GM19468 (cell line): ENCODE results near the gene SNAP47.

Experiments
- ATAC-seq: cut with Tn5 transposase; IDR thresholded peaks from one replicate; pipeline ENCODE4 v1.9.1; 2021; ENCODE audit warnings: mild to moderate bottlenecking, moderate library complexity, moderate number of reproducible peaks; ENCODE audit not compliant: unreplicated experiment; ENCODE audit errors: extremely low read depth

SNAP47 gene

DNA sequence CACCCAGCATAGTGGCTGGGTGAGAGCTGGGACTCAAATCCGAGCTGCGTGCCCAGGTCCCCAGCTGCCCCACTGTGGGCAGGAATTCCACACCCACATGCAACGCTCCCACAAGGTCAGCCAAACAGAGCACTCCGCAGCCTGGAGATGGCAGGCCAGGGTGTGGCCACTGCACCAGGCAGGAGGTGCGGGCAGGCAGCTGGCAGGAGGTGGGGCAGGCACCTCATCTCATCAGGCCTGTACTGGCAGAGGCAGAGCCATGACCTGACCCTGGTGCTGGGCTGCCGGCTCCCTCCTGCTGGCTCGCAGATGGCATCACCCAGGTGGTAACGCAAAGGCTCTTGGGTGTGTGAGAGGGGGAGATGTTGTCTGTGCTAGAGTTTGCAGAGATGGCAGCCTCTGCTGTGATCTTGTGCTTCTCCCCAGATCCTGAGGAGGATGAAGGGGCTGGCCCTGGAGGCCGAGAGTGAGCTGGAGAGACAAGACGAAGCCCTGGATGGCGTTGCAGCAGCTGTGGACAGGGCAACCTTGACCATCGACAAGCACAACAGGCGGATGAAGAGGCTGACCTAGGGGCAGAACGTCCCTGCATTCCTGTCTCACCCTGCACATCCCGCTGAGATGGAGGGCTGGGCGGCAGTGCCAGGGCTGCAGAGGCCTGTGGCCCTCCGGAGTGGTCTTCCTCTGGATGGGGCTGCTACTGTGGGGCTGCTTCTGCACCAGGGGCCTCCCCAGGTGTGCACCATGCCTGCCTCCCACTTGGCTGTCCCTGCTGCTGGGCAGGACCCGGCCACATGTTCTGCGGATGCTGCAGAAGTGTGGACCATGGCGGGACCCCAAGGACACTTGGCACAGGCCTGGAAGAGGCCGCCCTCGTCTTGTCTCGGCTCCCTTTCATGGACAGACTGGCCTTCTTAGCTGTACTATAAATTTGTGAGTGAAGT, 45.1 kb downstream of the SNAP47 start:
- no peak for ATAC-seq

DNA sequence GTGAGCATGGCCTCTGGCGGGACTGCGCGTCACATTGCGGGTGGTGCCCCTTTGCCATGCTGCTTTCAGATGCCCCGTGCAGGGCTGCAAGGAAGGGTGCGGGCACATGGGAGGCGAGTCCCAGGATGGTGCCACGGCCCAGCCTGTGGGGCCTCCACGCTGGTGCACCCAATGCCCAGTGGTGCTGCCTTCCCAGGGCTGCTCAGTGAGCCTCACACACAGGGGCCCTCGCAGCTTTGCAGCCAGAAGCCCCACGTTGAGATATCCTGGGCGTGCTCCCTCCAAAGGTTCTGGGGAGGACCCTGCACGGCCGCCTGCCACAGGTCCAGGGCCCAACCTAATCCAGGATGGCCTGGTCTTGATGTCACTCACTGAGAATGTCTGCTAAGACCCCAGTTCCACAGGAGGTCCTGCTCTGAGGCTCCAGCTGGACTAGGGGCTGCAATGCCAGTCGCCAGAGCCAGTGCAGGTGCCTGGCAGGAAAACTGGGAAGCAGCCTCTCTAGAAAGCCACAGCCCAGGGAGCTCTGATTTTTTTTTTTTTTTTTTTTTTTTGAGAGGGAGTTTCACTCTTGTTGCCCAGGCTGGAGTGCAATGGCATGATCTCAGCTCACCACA, 46.2 kb downstream of the SNAP47 start:
- no peak for ATAC-seq

DNA sequence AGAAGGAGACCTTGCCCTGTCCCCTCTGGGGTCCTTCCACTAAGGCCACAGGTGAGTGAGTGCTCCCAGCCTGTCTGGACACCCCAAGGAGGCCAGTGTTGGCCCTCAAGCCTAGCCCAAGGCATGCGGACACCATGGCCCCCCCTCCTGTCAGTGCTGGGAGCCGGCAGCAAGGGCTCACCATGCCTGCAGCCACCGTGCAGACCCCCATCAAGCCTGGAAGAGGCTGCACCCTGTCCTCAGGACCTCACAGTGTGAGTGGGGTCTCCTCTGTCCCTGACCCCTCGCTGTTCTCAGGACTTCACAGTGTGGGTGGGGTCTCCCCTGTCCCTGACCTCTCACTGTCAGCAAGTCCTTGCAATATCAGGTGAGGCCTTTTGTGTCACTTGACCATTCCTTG, 47.0 kb downstream of the SNAP47 start:
- ATAC-seq, result no peak

DNA sequence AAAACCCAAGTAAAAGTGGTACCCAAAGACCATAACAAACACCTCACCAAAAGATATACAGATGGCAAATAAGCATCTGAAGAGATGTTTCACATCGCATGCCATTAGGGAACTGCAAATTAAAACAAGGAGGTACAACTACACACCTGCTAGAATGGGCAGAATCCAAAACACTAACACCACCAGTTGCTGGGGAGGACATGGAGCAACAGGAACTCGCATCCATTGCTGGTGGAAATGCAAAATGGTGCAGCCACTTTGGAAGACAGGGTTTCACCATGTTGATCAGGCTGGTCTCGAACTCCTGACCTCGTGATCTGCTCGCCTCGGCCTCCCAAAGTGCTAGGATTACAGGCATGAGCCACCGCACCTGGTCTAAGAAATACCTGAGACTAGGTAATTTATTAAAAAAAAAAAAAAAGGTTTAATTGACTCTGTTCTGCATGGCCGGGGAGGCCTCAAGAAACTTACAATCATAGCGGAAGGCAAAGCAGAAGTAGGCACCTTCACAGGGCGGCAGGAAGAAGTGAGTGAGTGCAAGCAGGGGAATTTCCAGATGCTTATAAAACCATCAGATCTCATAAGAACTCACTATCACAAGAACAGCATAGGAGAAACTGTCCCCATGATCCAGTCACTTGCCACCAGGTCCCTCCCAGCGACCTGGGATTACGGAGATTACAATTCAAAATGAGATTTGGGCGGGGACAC, 50.0 kb downstream of the SNAP47 start:
- ATAC-seq, result no peak

DNA sequence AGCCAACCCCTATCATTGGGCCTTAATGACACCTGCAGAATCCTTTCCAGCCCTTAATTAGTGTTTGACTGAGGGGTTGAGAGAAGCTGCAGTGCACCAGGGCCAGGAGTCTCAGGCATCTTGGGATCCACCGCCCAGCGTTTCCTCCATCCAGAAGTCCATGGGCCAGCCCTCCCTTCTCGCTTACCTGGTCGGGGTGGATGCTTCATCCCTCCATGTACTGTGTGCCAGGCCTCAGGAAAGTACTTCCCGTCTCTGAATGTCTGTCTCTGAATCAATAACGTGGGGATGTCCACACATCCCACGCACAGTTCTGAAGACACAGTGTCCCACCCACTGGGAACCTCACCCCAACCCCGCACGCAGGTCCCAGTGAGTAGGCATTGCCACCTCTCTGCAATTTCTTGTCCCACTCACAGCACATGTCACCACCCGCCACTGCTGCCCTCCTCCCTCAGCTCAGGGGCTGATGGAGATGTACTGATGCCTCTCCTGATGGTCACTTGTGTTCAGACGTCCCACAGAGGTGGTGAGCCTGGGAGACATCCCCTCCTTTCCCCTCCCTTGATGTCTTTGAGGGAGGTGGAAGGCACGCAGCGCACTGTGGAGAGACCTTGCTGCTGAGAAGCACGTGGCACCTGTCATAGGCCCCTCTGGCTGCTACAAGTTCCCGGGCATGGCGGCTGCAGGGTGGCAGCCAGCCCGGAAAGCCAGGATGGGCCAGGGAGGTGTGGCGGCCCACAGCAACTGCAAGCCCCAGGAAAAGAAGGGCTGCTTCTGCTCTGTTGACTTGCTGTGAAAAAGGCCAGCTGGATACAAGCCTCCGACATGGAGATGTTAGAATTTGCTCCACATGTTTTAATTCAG, 50.8 kb downstream of the SNAP47 start:
- ATAC-seq, result no peak

DNA sequence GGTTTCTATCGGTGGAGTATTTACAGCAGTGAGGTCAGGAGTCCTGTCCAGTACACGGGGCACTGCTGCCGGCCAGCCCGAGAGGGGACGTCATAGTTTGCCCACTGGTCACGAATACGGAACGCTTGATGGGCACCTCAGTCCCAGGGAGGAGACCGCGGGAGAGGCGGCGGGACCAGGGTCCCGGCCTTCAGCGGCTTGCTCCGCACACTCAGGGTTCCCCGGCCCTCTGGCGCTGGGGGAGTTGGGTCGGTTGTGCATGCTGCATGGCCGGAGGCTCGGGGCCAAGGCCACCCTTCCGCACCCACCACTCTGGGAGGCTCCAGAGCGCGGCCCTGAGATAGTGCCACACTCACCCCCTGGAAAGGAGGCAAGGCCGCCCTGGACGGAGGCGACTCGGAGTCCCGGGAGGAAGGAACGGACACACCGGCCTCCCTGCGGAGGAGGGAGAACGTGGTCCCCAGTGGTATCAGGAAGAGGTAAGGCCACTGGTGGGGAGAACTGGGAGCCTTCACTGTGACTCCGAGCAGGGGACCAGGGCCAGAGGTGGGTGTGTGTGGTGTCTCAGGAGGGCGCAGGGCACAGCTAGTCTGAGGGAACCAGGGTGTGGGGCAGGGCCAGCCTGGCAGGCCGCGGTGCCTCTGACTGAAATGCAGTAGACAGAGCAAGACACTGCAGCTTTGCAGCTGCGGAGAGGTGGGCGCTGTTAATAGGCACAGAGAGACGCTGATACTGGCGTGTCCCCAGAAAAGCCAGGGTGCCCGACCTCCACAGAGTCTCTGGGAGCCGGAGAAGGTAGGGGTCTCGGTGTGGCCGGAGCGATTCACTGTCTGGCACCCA, 51.7 kb downstream of the SNAP47 start:
- no peak for ATAC-seq

DNA sequence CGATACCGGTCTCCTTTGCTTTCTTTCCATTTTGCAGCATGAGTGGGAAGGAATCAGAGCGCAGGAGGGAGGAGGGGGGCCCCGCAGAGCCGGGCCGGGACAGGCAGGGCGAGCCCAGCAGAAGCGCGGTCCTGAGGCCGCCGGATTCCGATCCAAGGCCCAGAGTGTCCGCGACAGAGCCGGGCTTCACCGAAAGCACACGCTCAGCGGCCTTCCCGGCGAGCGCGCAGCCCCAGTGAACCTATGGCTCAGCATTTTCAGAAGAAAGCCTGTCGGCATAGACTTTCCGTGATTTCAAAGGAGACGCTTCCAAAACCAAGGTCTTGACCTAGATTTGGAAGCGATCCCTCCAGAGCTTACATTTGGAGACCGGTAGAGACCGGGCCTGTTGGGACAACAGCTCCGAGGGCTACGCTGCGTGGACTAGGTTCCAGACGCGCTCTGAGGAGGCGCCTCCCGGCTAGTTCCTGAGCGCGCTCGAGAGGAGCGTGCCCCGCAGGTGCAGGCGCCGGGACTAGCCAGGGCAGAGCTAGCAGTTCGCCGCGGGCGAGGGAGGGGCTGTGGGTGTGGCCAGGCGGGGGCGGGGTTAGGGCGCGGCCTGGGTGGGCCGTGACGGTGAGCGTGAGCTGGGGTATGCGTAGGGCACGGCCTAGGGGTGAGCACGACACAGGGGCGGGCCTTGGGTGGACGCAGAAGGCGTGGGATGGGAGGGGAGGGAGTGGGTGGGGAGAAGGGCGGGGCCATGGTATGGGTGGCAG, 52.5 kb downstream of the SNAP47 start:
- ATAC-seq, result peak; percentile 96

DNA sequence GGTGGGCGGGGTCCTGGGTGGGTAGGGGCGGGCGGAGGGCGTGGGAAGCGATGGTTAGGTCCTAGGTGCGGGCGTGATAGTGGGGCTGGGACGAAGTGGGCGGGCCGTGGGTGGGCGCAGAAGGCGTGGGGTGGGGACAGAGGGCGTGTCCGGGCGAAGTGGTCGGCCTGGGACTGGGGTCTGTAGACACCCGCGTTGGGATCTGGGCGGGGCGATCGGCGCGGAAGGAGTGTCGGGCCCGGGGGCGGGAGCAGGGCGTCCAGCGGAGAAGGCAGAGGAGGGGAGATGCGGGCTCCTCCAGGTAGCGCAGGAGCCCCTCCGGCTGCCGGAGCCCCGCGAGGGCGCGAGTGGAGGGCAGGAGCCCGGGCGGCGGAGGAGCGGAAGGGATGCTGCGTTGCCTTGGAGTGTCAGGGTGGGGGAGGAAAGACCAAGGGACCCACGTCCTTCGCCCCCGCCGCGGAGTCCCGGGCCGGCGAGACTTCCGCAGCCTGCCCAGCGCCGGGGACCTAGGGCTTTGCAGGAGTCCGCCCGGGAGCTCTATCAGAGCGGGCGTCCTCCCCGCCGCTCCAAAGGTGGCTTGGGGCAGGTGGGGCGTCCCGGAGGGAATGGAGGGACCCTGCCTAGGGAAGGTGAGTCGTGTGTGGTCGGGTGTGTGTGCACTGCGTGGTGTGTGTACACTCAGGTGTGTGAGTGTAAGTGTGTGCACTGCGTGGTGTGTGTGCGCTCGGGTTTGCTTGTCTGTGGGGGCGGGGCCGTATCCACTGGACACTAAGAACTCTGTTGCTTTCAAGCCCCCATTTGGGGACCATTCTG, 53.2 kb downstream of the SNAP47 start:
- no peak for ATAC-seq

DNA sequence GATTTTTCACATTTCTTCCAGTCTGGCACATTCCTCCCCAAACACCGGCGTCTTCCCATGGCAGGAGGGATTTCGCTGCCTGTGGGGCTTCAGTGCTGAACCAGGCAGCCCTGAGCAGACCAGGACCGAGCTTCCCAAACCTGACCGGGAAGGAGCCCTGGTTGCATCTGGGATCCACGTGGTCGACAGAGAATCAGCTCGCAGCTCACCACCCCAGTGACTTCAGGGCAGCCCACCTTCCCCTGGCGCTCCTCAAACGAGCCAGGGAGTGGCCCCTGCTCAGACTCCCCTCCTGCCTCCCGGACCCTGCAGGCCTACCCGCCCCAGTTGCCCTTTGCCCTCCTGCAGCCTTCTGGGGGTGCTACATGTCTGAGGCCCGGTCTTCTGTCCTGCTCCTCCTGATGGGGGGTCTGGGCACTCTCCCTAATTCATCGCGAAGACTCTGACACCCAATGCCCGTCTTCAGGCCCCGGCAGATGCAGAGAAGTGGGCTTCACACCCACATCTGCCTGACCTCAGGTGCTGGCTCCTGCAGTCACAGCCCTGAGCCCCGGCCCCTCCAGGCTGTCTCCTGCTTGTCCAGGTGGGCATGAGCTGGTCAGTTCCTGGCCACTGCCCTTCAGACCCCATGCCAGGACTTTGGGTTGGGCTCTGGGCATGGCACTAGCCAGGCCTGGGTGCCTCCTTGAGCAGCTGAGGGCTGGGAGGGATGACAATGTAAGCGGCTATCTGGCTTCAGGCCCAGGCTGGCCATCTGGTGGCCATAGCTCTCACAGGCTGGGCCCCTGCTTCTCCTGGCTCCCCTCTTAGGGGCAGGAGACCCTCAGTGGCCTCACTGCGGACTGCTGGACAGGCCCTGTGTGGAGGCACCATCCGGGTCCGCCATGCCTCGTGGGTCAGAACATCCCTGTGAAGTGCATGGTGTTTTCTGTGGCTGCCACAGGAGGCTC, 54.1 kb downstream of the SNAP47 start:
- ATAC-seq, result no peak

DNA sequence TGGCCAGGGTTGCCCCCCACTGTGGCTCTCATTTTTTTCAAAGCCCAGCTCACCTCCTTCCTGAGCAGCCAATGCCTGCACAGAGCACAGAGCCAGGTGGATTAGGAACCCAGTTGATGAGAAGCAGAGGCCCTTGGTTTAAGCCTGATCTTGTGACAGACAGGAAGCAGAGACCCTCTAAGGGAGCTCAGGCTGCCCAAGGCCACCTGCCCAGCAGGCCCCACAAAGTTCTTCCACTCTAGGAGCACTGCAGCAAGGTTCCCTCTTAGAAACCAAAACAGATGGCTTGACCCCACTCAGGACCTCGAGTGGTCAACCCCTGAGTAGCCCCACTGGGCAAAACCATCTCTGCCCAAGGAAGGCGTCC, 54.8 kb downstream of the SNAP47 start:
- ATAC-seq, result no peak

DNA sequence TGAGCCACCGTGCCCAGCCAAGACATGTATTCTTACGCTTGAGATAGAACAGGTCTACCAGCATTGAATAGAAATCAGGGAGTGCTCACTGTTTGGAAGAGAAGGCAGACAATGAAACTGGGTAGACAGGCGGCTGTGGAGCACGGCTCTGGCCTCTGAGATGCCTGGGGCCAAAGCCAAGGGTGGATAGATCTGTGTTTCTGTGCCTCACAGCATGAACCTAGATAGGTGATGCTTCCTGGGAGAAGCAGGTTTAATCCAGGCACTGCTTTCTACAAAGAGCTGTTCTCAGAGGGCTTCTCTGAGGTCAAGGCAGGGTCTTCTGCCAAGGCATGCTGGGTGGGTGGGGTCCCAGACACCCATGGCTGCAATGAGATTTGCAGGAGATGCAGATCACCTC, 55.6 kb downstream of the SNAP47 start:
- no peak for ATAC-seq

DNA sequence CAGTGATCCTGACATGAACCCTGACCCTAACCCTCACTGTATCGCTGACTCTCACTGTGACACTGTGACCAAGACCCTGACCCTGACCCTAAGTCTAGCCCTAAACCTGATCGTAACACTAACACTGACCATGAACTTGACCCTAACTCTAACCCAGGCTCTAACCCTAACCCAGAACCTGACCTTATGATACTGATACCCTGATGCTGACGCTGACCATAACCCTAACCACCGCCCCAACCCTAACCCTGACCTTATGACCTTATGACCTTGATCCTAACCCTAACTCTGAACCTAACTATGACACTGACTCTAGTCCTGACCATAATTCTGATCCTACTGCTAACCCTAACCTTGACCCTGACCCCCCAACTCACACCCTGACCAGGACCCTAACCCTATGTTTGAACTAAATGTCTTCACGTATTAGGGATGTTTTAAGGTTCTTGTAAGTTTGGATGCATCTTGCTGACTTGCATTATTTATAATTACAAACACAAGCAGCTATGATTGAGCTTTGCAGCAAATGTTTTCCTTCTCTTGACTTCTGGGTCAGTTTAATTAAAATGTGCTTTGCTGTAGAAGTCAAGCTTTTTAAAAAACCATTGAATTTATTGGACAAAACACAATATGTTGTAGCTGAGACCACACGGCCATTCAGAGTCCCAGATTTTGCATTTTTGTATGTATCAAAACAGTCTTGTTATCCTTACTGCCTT, 56.3 kb downstream of the SNAP47 start:
- ATAC-seq, result no peak

DNA sequence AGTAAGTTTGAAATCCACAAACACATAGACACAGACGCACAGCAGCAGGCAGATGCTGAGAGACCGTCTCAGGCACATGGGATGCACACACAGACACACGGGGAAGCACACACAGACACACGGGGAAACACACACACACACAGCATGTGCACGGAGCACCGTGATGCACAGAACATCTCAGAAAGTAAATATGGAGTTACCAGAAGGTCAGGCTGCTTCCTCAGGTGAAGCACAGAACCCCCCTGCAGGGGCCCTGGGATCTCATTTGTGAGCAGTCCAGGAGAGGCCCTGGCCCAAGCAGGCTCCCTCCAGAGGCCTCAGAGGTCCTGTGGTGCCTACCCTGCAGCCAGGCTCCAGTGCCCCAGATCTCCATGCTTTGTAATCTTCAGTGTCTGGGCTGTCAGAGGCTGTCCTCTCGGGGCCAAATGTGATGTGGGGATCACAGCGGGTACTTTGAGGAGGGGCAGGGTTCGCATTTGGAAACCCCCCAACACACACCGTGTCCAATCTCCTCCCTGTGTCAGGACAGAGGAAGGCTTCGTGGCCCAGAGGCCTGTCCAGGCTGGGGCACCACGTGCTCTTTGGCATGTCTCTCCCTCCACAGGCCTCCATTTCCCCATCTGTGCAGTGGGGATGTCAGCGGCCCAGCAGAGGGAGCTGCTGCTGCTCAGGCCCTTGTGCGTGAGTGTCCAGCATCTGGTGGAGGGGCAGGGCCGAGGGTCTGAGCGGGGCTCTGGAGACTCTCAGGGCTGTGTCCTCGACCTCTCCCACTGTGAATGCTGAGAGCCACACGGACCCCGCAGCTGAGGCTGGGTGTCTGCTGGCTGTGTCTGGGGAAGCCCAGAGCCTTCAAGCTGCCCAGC, 57.2 kb downstream of the SNAP47 start:
- no peak for ATAC-seq

DNA sequence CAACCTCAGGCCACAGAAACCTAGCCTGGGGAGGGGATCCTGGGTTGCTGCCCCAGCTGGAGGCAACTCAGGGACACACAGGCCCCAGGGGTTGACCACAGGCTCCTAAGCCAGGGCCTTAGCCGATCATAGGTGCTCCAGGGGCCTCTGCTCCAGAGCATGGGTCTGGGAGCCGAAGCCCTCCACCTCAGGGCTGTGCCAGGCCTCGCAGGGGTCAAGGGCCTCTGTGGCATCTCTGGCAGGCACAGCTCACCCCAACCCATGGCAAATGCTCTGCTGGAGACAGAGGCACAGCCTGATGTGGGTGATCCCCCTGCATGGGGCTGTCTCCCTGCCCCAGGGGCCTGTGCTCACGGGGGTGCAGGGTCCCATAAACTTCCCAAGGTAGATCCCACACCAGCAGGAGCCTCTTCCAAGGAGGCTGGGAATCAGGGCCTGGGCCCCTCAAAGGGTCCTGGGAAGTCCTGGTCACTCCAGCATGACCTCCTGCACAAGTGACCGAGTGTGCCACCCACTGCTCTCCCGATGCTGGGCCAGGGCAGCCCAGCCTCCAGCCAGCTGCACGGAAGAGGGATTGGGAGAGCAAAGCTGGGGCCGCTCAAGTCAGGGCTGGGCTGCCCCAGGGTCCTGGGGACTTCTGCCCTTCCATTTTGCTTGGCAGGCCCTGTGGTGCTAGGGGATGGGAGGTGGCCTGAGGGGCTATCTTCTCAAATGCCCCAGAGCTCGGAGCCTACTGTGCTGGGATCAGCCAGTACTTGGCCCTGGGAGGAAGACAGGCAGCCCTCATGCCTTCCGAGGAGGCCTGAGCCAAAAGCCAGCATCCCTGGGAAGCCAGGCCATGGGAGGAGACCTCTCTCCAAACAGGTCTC, 58.1 kb downstream of the SNAP47 start:
- ATAC-seq, result no peak
